ENCODE data around the gene AKAP13.
A peak's percentile ranks its signal among the peaks of the same experiment; 100 is the strongest.

Gene AKAP13

GRCh38 chr15:85619992-85620689, 239.7 kb downstream of the AKAP13 start:
- H3K4me1 ChIP-seq (ENCODE audit: insufficient read depth, low read length): peaks cover 47% of the 10 kb centered on the region
- no peak overlapping the region for H2AFZ ChIP-seq (ENCODE audit: low read depth, low read length)
- H3K4me3 ChIP-seq (ENCODE audit: low read length): peak overlapping the region; percentile 37
- H3K27me3 ChIP-seq (ENCODE audit: insufficient read depth, low read length): no peaks in the 10 kb centered on the region
- H3K9me3 ChIP-seq (ENCODE audit: low read length): no peaks in the 10 kb centered on the region
- no peaks in the 10 kb centered on the region for H3K36me3 ChIP-seq (ENCODE audit: insufficient read depth, low read length)

- H3K27me3 ChIP-seq (ENCODE audit: insufficient read depth, low read length): no peaks in the 10 kb centered on the region
- H3K4me1 ChIP-seq (ENCODE audit: insufficient read depth, low read length): peaks cover 47% of the 10 kb centered on the region
- no peak overlapping the region for H2AFZ ChIP-seq (ENCODE audit: low read depth, low read length)
- H3K9me3 ChIP-seq (ENCODE audit: low read length): no peaks in the 10 kb centered on the region
- H3K36me3 ChIP-seq (ENCODE audit: insufficient read depth, low read length): peaks cover 1% of the 10 kb centered on the region
- peak overlapping the region; percentile 37 for H3K4me3 ChIP-seq (ENCODE audit: low read length)
These were observed 240.3 kb downstream of the AKAP13 start for GRCh38 chr15:85620690-85621049.

GRCh38 chr15:85621094-85621493, 240.7 kb downstream of the AKAP13 start:
- H3K4me1 ChIP-seq (ENCODE audit: insufficient read depth, low read length): peaks cover 47% of the 10 kb centered on the region
- H3K27me3 ChIP-seq (ENCODE audit: insufficient read depth, low read length): no peaks in the 10 kb centered on the region
- H3K4me3 ChIP-seq (ENCODE audit: low read length): peak overlapping the region; percentile 37
- no peak overlapping the region for H2AFZ ChIP-seq (ENCODE audit: low read depth, low read length)
- H3K36me3 ChIP-seq (ENCODE audit: insufficient read depth, low read length): peaks cover 3% of the 10 kb centered on the region
- H3K9me3 ChIP-seq (ENCODE audit: low read length): no peaks in the 10 kb centered on the region

- Histone ChIP-seq H3K9me3 (ENCODE audit: low read length) (no peaks in the 10 kb centered on the region), H3K4me3 (ENCODE audit: low read length) (no peak overlapping the region), H3K27me3 (ENCODE audit: insufficient read depth, low read length) (no peaks in the 10 kb centered on the region), H3K4me1 (ENCODE audit: insufficient read depth, low read length) (peaks cover 47% of the 10 kb centered on the region), H3K36me3 (ENCODE audit: insufficient read depth, low read length) (peaks cover 3% of the 10 kb centered on the region), H2AFZ (ENCODE audit: low read depth, low read length) (no peak overlapping the region)
These were observed 241.9 kb downstream of the AKAP13 start for GRCh38 chr15:85622221-85622831.

GRCh38 chr15:85623315-85624049, 243.1 kb downstream of the AKAP13 start:
- Histone ChIP-seq H3K4me1 (ENCODE audit: insufficient read depth, low read length) (peaks cover 35% of the 10 kb centered on the region), H2AFZ (ENCODE audit: low read depth, low read length) (no peak overlapping the region), H3K4me3 (ENCODE audit: low read length) (no peak overlapping the region), H3K36me3 (ENCODE audit: insufficient read depth, low read length) (peaks cover 3% of the 10 kb centered on the region), H3K27me3 (ENCODE audit: insufficient read depth, low read length) (no peaks in the 10 kb centered on the region), H3K9me3 (ENCODE audit: low read length) (no peaks in the 10 kb centered on the region)

- Histone ChIP-seq H3K27me3 (ENCODE audit: insufficient read depth, low read length) (no peaks in the 10 kb centered on the region), H3K4me1 (ENCODE audit: insufficient read depth, low read length) (peaks cover 26% of the 10 kb centered on the region), H2AFZ (ENCODE audit: low read depth, low read length) (no peak overlapping the region), H3K9me3 (ENCODE audit: low read length) (no peaks in the 10 kb centered on the region), H3K36me3 (ENCODE audit: insufficient read depth, low read length) (peaks cover 3% of the 10 kb centered on the region), H3K4me3 (ENCODE audit: low read length) (no peak overlapping the region)
These were observed 243.9 kb downstream of the AKAP13 start for GRCh38 chr15:85624291-85624801.

GRCh38 chr15:85625166-85625830, 244.9 kb downstream of the AKAP13 start:
- no peak overlapping the region for H3K4me3 ChIP-seq (ENCODE audit: low read length)
- peaks cover 17% of the 10 kb centered on the region for H3K4me1 ChIP-seq (ENCODE audit: insufficient read depth, low read length)
- no peaks in the 10 kb centered on the region for H3K9me3 ChIP-seq (ENCODE audit: low read length)
- no peaks in the 10 kb centered on the region for H3K27me3 ChIP-seq (ENCODE audit: insufficient read depth, low read length)
- H2AFZ ChIP-seq (ENCODE audit: low read depth, low read length): no peak overlapping the region
- peaks cover 3% of the 10 kb centered on the region for H3K36me3 ChIP-seq (ENCODE audit: insufficient read depth, low read length)

- no peaks in the 10 kb centered on the region for H3K27me3 ChIP-seq (ENCODE audit: insufficient read depth, low read length)
- H3K4me1 ChIP-seq (ENCODE audit: insufficient read depth, low read length): peaks cover 11% of the 10 kb centered on the region
- no peak overlapping the region for H3K4me3 ChIP-seq (ENCODE audit: low read length)
- peaks cover 3% of the 10 kb centered on the region for H3K36me3 ChIP-seq (ENCODE audit: insufficient read depth, low read length)
- H3K9me3 ChIP-seq (ENCODE audit: low read length): no peaks in the 10 kb centered on the region
- no peak overlapping the region for H2AFZ ChIP-seq (ENCODE audit: low read depth, low read length)
These were observed 245.5 kb downstream of the AKAP13 start for GRCh38 chr15:85625856-85626255.

- H3K27me3 ChIP-seq (ENCODE audit: insufficient read depth, low read length): no peaks in the 10 kb centered on the region
- peaks cover 3% of the 10 kb centered on the region for H3K36me3 ChIP-seq (ENCODE audit: insufficient read depth, low read length)
- peaks cover 7% of the 10 kb centered on the region for H3K4me1 ChIP-seq (ENCODE audit: insufficient read depth, low read length)
- H3K9me3 ChIP-seq (ENCODE audit: low read length): no peaks in the 10 kb centered on the region
- H2AFZ ChIP-seq (ENCODE audit: low read depth, low read length): no peak overlapping the region
- H3K4me3 ChIP-seq (ENCODE audit: low read length): no peak overlapping the region
These were observed 247.0 kb downstream of the AKAP13 start for GRCh38 chr15:85627213-85627935.

GRCh38 chr15:85630311-85630710, 249.9 kb downstream of the AKAP13 start:
- Histone ChIP-seq H3K36me3 (ENCODE audit: insufficient read depth, low read length) (peaks cover 3% of the 10 kb centered on the region), H3K9me3 (ENCODE audit: low read length) (peaks cover 3% of the 10 kb centered on the region), H2AFZ (ENCODE audit: low read depth, low read length) (no peak overlapping the region), H3K4me3 (ENCODE audit: low read length) (no peak overlapping the region), H3K27me3 (ENCODE audit: insufficient read depth, low read length) (no peaks in the 10 kb centered on the region), H3K4me1 (ENCODE audit: insufficient read depth, low read length) (no peaks in the 10 kb centered on the region)

GRCh38 chr15:85631018-85631417, 250.6 kb downstream of the AKAP13 start:
- Histone ChIP-seq H3K9me3 (ENCODE audit: low read length) (peaks cover 3% of the 10 kb centered on the region), H3K4me1 (ENCODE audit: insufficient read depth, low read length) (no peaks in the 10 kb centered on the region), H3K36me3 (ENCODE audit: insufficient read depth, low read length) (no peaks in the 10 kb centered on the region), H2AFZ (ENCODE audit: low read depth, low read length) (no peak overlapping the region), H3K27me3 (ENCODE audit: insufficient read depth, low read length) (no peaks in the 10 kb centered on the region), H3K4me3 (ENCODE audit: low read length) (no peak overlapping the region)

- Histone ChIP-seq H3K4me3 (ENCODE audit: low read length) (no peak overlapping the region), H3K9me3 (ENCODE audit: low read length) (peaks cover 3% of the 10 kb centered on the region), H3K27me3 (ENCODE audit: insufficient read depth, low read length) (no peaks in the 10 kb centered on the region), H3K4me1 (ENCODE audit: insufficient read depth, low read length) (no peaks in the 10 kb centered on the region), H3K36me3 (ENCODE audit: insufficient read depth, low read length) (no peaks in the 10 kb centered on the region), H2AFZ (ENCODE audit: low read depth, low read length) (no peak overlapping the region)
These were observed 251.6 kb downstream of the AKAP13 start for GRCh38 chr15:85632014-85632413.

Data from neuron (in vitro differentiated cells).